T-helper 2 cell treated with Interferon-gamma antibody and Interleukin-4, amounts not matched to agents 100 ng/mL and 5 ng/mL, for 36 hours (primary cell): ENCODE results near the gene THTPA. TPM values are rescaled to one million over a fixed set of nuclear protein-coding genes. Genes with fewer than 3 reads are reported as not detected.
"Not testable (repeated sequence)": the region's sequence is repeated elsewhere in the genome, so short reads cannot be mapped to it uniquely, and the experiment has no call there.

Experiments used
- intact Hi-C: fragments of 100-400 bp; cut with micrococcal nuclease; formaldehyde crosslinking; loops from one replicate; pipeline ENCODE4 v1.15.1; 2023
- total RNA-seq: library from RNA; stranded (reverse); gene quantifications from 2 replicates; pipeline ENCODE4 v1.2.3, GENCODE V29; 2022

The THTPA gene
- total RNA-seq, 1 donor from 2014 or later = 19.9 TPM

GRCh38 chr14:23580152-23580926 lies 24.3 kb downstream of the THTPA start:
- intact Hi-C loops = no loop called here

- intact Hi-C loops = no loop called here
Measured at GRCh38 chr14:23580948-23581281, 24.8 kb downstream of the THTPA start.

GRCh38 chr14:23582906-23583760 lies 27.1 kb downstream of the THTPA start:
- intact Hi-C loops = no loop called here

- intact Hi-C loops = not testable (repeated sequence)
Measured at GRCh38 chr14:23583761-23584526, 27.9 kb downstream of the THTPA start.

- intact Hi-C loops = loop anchor here (5.0 kb wide), 1 partner anchor 48 kb away; no protein-coding TSS in a partner anchor
Measured at GRCh38 chr14:23584527-23585203, 28.6 kb downstream of the THTPA start.

- intact Hi-C loops = loop anchor here (1.0 to 5.0 kb wide), 3 partner anchors 43 to 364 kb away; partner anchors contain the start of gene DHRS4
Measured at GRCh38 chr14:23588884-23589598, 33.0 kb downstream of the THTPA start.

GRCh38 chr14:23589606-23590005 lies 33.5 kb downstream of the THTPA start:
- intact Hi-C loops = loop anchor here (1.0 to 5.0 kb wide), 3 partner anchors 43 to 364 kb away; partner anchors contain the start of gene DHRS4

GRCh38 chr14:23590198-23590597 lies 34.1 kb downstream of the THTPA start:
- intact Hi-C loops = no loop called here

GRCh38 chr14:23594191-23594590 lies 38.1 kb downstream of the THTPA start:
- intact Hi-C loops = not testable (repeated sequence)

- intact Hi-C loops = no loop called here
Measured at GRCh38 chr14:23600322-23600707, 44.2 kb downstream of the THTPA start.

GRCh38 chr14:23600806-23601205 lies 44.7 kb downstream of the THTPA start:
- intact Hi-C loops = no loop called here

GRCh38 chr14:23601424-23601823 lies 45.4 kb downstream of the THTPA start:
- intact Hi-C loops = no loop called here

- intact Hi-C loops = no loop called here
Measured at GRCh38 chr14:23601845-23602180, 45.7 kb downstream of the THTPA start.

- intact Hi-C loops = no loop called here
Measured at GRCh38 chr14:23602181-23603095, 46.4 kb downstream of the THTPA start.

GRCh38 chr14:23603103-23603502 lies 47.0 kb downstream of the THTPA start:
- intact Hi-C loops = no loop called here

- intact Hi-C loops = no loop called here
Measured at GRCh38 chr14:23604148-23604547, 48.1 kb downstream of the THTPA start.

GRCh38 chr14:23604675-23605170 lies 48.7 kb downstream of the THTPA start:
- intact Hi-C loops = no loop called here

- intact Hi-C loops = no loop called here
Measured at GRCh38 chr14:23605931-23606585, 50.0 kb downstream of the THTPA start.

GRCh38 chr14:23608454-23608853 lies 52.4 kb downstream of the THTPA start:
- intact Hi-C loops = no loop called here
